OCI-LY1 (cell line): ENCODE results near the gene N4BP2L2.
A peak's percentile ranks its signal among the peaks of the same experiment; 100 is the strongest.

Experiments used
- H2AFZ ChIP-seq: fragments of 200-600 bp; sonication (generic), shearing (Covaris generic); 2 replicates; pipeline ENCODE4 v1.6.0; 2014; ENCODE audit warnings: antibody characterized with exemption, mild to moderate bottlenecking, low read length
- H3F3A ChIP-seq: fragments of 200-600 bp; sonication (generic), shearing (Covaris generic); 2 replicates; pipeline ENCODE4 v1.6.0; 2014; ENCODE audit warnings: mild to moderate bottlenecking, antibody characterized with exemption, low read length, moderate library complexity; ENCODE audit not compliant: insufficient read depth
- H3K27ac ChIP-seq: fragments of 200-600 bp; sonication (generic); 2 replicates; pipeline ENCODE4 v1.5.1; 2014; ENCODE audit warnings: low read length, mixed run types, mild to moderate bottlenecking, low read depth; ENCODE audit not compliant: poor library complexity, severe bottlenecking
- H3K27me3 ChIP-seq: fragments of 200-600 bp; sonication (generic); 2 replicates; pipeline ENCODE4 v1.6.0; 2014; ENCODE audit warnings: antibody characterized with exemption, mild to moderate bottlenecking, low read length, moderate library complexity; ENCODE audit not compliant: insufficient read depth
- H3K36me3 ChIP-seq: fragments of 200-600 bp; sonication (generic); 2 replicates; pipeline ENCODE4 v1.6.1; 2014; ENCODE audit warnings: mild to moderate bottlenecking, antibody characterized with exemption, low read length, moderate library complexity, mixed read lengths; ENCODE audit not compliant: insufficient read depth
- H3K4me1 ChIP-seq: fragments of 200-600 bp; sonication (generic); 2 replicates; pipeline ENCODE4 v1.5.1; 2014; ENCODE audit warnings: mild to moderate bottlenecking, low read length, moderate library complexity; ENCODE audit not compliant: insufficient read depth, severe bottlenecking
- H3K4me2 ChIP-seq: fragments of 200-600 bp; sonication (generic), shearing (Covaris generic); 2 replicates; pipeline ENCODE4 v1.6.1; 2014; ENCODE audit warnings: low read length
- H3K4me3 ChIP-seq: fragments of 200-600 bp; sonication (generic); 2 replicates; pipeline ENCODE4 v1.5.1; 2014; ENCODE audit warnings: low read length, low read depth, mild to moderate bottlenecking, mixed read lengths; ENCODE audit not compliant: poor library complexity, severe bottlenecking
- H3K79me2 ChIP-seq: fragments of 200-600 bp; shearing (Covaris generic); 2 replicates; pipeline ENCODE4 v1.6.1; 2016; ENCODE audit warnings: mixed run types, low read length, mixed read lengths; ENCODE audit not compliant: insufficient read depth
- H3K9ac ChIP-seq: fragments of 200-600 bp; sonication (generic), shearing (Covaris generic); 2 replicates; pipeline ENCODE4 v1.6.1; 2014; ENCODE audit warnings: mild to moderate bottlenecking, low read length, mixed read lengths
- H3K9me2 ChIP-seq: fragments of 200-600 bp; sonication (generic), shearing (Covaris generic); 2 replicates; pipeline ENCODE4 v1.6.1; 2014; ENCODE audit warnings: low read depth, mild to moderate bottlenecking, low read length, mixed read lengths
- H3K9me3 ChIP-seq: fragments of 200-600 bp; shearing (Covaris generic); 2 replicates; pipeline ENCODE4 v1.6.1; 2014; ENCODE audit warnings: low read length, mixed read lengths
- H4K20me1 ChIP-seq: fragments of 200-600 bp; sonication (generic), shearing (Covaris generic); 2 replicates; pipeline ENCODE4 v1.6.0; 2016; ENCODE audit warnings: mild to moderate bottlenecking, low read length; ENCODE audit not compliant: insufficient read depth
- EZH2 ChIP-seq: fragments of 200-600 bp; sonication (generic), shearing (Covaris generic); IDR thresholded peaks from 2 replicates; pipeline ENCODE4 v1.8.0; 2017; ENCODE audit warnings: borderline replicate concordance, mixed run types, mild to moderate bottlenecking, antibody characterized with exemption, low read length, moderate library complexity, mixed read lengths
- TF ChIP-seq, protein P1 (sequence below): fragments of 200-600 bp; sonication (generic), shearing (Covaris generic); IDR thresholded peaks from 2 replicates; pipeline ENCODE4 v1.5.1; 2017; ENCODE audit warnings: mild to moderate bottlenecking, antibody characterized with exemption, low read length, moderate library complexity, mixed read lengths

The N4BP2L2 gene

DNA sequence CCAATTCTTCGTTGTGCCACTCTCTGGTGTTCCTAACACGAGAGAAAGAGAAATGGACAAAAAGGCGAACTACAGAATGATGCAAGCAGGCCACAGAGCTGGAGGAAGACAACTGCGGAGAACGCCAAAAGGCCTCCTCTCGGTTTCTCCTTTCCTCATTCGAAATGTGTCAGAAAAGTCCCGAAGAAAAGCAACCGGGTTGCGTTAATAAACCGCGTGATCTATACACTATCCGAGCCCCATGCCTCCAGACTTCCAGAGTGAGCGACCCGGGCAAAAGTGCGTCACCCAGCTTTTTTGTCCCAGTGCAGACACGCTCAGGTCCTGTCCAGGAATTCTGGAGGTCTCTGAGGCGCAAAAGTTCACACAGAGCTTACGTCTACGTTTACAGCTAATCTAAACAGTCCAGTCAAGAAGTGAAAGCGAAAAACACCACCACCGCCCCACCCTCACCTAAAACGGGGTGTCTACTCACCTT is 413 bp downstream of the N4BP2L2 start:
- Histone ChIP-seq H3K9ac (peak overlapping the region; percentile 77), H3K79me2 (peaks cover 35% of the 10 kb centered on the region)

DNA sequence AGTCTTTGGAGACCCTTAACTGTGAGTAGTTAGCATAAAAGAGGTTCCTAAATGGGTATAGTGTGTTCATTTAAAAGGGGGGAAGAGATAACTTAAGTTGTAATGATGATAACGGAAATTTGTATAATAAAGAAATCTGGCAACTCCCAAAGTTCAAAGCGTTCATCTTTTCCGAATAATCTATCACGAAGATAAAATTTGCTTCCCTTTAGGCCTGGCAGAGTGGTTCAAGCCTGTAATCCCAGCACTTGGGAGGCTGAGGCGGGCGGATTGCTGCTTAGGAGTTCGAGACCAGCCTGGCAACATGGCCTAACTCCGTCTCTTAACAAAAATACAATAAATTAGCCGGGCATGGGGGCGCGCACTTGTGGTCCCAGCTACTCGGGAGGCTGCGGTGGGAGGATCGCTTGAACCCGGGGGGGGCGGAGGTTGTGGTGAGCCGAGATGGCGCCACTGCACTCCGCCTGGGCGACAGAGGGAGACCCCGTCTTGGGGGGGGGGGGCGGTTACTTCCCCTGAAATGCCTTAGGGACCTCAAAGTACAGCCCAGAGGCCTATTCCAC is 934 bp downstream of the N4BP2L2 start:
- no peaks in the 10 kb centered on the region for H3F3A ChIP-seq
- no peak overlapping the region for H2AFZ ChIP-seq
- H3K9ac ChIP-seq, result peak overlapping the region; percentile 77
- peaks cover 34% of the 10 kb centered on the region for H3K4me1 ChIP-seq
- H3K36me3 ChIP-seq, result peaks cover 37% of the 10 kb centered on the region
- H3K79me2 ChIP-seq, result peaks cover 35% of the 10 kb centered on the region
- H4K20me1 ChIP-seq, result no peaks in the 10 kb centered on the region
- peak overlapping the region; percentile 73 for H3K4me2 ChIP-seq
- H3K9me3 ChIP-seq, result no peaks in the 10 kb centered on the region
- H3K27me3 ChIP-seq, result no peaks in the 10 kb centered on the region
- no peaks in the 10 kb centered on the region for H3K9me2 ChIP-seq
- H3K27ac ChIP-seq, result peak overlapping the region; percentile 62
- TF ChIP-seq EZH2, result no peak
- TF ChIP-seq, protein P1, sequence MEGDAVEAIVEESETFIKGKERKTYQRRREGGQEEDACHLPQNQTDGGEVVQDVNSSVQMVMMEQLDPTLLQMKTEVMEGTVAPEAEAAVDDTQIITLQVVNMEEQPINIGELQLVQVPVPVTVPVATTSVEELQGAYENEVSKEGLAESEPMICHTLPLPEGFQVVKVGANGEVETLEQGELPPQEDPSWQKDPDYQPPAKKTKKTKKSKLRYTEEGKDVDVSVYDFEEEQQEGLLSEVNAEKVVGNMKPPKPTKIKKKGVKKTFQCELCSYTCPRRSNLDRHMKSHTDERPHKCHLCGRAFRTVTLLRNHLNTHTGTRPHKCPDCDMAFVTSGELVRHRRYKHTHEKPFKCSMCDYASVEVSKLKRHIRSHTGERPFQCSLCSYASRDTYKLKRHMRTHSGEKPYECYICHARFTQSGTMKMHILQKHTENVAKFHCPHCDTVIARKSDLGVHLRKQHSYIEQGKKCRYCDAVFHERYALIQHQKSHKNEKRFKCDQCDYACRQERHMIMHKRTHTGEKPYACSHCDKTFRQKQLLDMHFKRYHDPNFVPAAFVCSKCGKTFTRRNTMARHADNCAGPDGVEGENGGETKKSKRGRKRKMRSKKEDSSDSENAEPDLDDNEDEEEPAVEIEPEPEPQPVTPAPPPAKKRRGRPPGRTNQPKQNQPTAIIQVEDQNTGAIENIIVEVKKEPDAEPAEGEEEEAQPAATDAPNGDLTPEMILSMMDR, result 0 out of 2 replicates have a peak, but pooled peaks have one; percentile 7
- H3K4me3 ChIP-seq, result peak overlapping the region; percentile 77

More for the DNA sequence above, 413 bp downstream of the N4BP2L2 start:
- no peaks in the 10 kb centered on the region for H3K27me3 ChIP-seq
- H3K4me2 ChIP-seq, result peak overlapping the region; percentile 73
- no peaks in the 10 kb centered on the region for H3K9me3 ChIP-seq
- H3K9me2 ChIP-seq, result no peaks in the 10 kb centered on the region
- TF ChIP-seq EZH2, result no peak
- TF ChIP-seq, protein P1, result no peak
- H2AFZ ChIP-seq, result no peak overlapping the region
- H3K36me3 ChIP-seq, result peaks cover 34% of the 10 kb centered on the region
- H3K4me3 ChIP-seq, result peak overlapping the region; percentile 77
- no peaks in the 10 kb centered on the region for H3F3A ChIP-seq
- no peaks in the 10 kb centered on the region for H4K20me1 ChIP-seq
- peaks cover 34% of the 10 kb centered on the region for H3K4me1 ChIP-seq
- peak overlapping the region; percentile 62 for H3K27ac ChIP-seq

DNA sequence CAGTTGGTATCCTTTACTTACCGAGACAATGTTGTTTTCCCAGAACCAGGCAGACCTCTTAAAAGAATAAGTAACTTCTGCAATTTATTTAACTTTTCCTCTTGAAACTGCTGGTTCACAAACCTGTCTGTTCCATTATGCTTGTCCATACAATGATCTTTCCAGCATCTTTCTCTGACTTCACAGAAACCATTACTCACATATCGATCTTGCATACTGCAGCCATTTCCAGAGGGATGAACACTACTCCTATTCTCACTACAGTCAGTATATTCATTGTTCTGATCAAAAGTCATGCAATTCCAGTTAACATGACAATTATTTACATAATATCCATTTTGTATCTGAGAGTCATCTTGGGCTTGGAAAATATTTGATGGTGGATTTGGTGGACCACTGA is 2.8 kb downstream of the N4BP2L2 start:
- H3K36me3 ChIP-seq, result peaks cover 43% of the 10 kb centered on the region
- H3K27ac ChIP-seq, result no peak overlapping the region
- H3K4me1 ChIP-seq, result peaks cover 48% of the 10 kb centered on the region
- no peak overlapping the region for H3K4me3 ChIP-seq
- H2AFZ ChIP-seq, result no peak overlapping the region
- peaks cover 51% of the 10 kb centered on the region for H3K79me2 ChIP-seq
- H3F3A ChIP-seq, result no peaks in the 10 kb centered on the region
- no peaks in the 10 kb centered on the region for H3K27me3 ChIP-seq
- H3K9me2 ChIP-seq, result no peaks in the 10 kb centered on the region
- TF ChIP-seq EZH2, result no peak
- TF ChIP-seq, protein P1, result no peak
- no peaks in the 10 kb centered on the region for H3K9me3 ChIP-seq
- H3K9ac ChIP-seq, result no peak overlapping the region
- no peak overlapping the region for H3K4me2 ChIP-seq
- no peaks in the 10 kb centered on the region for H4K20me1 ChIP-seq
